HG03045 (cell line): Measurements from ENCODE around the gene GYG2.
"Not testable (repeated sequence)": the region's sequence is repeated elsewhere in the genome, so short reads cannot be mapped to it uniquely, and the experiment has no call there.

Experiments used
- ATAC-seq: cut with Tn5 transposase; IDR thresholded peaks from one replicate; pipeline ENCODE4 v1.9.1; 2021; ENCODE audit warnings: mild to moderate bottlenecking, moderate library complexity; ENCODE audit not compliant: unreplicated experiment

GYG2 gene

DNA sequence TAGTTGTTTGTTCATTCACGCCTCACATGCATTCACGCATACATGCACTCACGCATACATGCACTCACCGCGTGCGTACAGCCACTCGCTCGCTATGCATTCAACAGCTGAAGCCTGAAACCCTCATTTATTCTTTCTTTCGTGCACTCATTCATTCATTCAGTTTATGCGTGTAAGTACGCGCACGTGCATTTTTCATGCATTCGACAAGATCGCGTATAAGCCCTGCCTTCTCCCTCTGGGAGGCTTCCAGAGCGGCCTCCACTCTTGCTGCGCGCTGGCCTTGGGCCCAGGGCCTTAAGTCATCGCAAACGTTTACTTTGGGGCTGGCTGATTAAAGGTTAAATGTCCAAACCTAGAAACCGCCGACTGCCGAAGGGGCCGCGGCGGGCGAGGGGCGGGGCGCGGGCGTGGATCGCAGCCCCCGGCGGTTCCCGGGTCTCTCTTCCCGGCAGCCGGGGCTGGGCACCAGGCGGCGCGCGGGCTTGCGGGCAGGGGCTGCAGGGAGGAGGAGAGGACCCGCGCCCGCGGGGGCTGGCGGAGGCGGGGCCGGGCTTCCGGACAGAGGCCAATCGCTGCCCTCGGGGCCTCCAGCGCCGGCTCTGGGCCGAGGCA, at the start of gene GYG2:
Gene GYG2 (plus strand): TSS at position 587 of the 615 bp plus-strand sequence. CDS start 1,259 bp downstream, outside the sequence.
- ATAC-seq = no peak

DNA sequence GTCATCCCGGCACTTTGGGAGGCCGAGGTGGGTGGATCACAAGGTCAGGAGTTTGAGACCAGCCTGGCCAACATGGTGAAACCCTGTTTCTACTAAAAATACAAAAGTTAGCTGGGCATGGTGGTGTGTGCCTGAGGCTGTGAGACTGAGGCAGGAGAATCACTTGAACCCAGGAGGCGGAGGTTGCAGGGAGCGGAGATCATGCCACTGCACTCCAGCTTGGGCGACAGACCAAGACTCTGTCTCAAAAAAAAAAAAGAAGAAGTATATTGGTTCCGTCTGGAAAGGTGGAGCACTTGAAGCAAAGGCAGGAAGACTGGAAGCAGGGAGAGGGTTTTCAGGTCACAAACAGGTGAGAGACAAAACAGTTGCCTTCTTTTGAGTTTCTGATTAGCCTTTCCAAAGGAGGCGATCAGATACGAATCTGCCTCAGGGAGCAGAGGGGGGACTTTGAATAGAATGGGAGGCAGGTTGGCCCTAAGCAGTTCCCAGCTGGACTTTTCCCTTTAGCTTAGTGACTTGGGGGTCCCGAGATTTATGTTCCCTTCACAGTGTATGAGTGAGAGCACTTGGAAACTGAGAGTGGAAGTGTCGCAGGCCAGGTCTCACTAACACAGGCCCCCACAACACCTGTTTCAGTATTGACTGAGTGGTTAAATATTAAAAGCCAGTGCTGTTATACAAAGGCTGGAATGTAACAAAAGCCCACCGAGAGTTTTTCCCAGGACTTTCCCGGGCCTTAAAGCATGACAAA, 48.1 kb upstream of the GYG2 start:
- not testable (repeated sequence) for ATAC-seq

GRCh38 chrX:2781226-2781571, 47.5 kb upstream of the GYG2 start:
- ATAC-seq = no peak

DNA sequence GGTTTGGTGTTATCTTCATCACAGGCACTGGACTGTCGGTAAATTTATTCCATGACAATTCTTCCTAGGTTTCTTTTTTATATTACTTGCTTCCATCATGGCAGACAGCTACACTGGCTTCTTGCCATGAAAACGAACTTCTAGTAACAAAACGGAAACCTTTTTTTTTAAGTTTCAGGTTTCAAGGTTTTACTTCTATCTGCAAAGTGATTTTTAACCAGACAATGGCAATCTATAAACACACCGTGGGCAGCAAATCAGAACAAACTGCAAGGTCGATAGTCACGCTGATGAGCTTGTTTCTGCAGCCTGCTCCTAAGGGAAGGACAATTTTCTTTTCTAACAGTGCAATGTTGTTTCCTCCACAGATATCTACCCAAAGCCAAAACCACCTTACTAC, 47.0 kb upstream of the GYG2 start:
- ATAC-seq = no peak

GRCh38 chrX:2782171-2782570, 46.6 kb upstream of the GYG2 start:
- no peak for ATAC-seq

DNA sequence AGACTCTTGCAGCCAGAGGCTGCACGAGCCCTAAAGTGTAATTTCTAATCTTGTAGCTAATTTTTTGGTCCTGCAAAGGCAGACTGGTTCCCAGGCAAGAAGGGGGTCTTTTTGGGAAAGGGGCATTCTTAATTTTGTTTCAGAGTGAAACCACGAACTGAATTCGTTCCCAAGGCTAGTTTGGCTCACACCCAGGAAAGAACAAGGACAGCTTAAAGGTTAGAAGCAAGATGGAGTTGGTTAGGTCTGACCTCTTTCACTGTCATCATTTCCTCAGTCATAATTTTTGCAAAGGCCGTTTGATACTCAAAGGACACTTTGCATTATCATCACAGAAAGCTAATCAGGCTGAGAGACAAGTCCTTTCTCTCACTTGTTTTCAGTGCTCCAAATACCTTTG, 46.0 kb upstream of the GYG2 start:
- no peak for ATAC-seq

- no peak for ATAC-seq
Observed at GRCh38 chrX:2784026-2784425, 44.7 kb upstream of the GYG2 start.

GRCh38 chrX:2785538-2785937, 43.2 kb upstream of the GYG2 start:
- no peak for ATAC-seq

- no peak for ATAC-seq
Observed at GRCh38 chrX:2788980-2789379, 39.8 kb upstream of the GYG2 start.

DNA sequence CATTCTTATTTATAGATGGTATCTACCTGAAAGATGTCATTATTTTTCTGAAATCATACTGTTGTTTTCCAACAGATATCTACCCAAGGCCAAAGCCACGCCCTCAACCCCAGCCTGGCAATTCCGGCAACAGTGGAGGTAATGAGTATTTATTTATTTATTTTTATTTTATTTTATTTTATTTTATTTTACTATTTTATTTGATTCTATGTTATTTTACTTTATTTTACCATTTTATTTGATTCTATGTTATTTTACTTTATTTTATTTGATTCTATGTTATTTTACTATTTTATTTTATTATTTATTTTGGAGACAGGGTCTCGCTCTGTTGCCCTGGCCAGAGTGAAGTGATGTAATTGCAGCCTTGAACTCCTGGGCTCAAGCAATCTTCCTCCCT, 39.2 kb upstream of the GYG2 start:
- ATAC-seq = no peak

DNA sequence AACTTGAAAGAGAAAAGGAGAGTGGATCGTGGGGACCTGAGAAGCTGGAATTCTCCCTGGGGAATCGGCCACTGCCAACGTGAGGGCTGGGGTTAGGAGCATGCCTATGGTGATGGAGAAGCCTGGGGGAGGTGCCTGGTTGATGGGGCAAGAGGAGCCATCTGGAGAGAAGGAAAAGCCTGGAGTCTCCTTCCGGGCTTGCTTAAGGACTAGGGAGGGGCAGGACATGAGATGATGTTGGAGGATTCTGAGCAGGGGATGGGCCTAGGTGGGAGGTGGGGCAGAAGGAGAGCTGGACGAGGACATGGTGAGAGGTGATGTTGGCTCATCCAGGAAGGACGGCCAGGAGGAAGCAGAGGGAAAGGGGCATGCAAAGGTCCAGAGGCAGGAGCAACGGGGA, 35.0 kb upstream of the GYG2 start:
- no peak for ATAC-seq

- no peak for ATAC-seq
Observed at GRCh38 chrX:2794336-2794735, 34.4 kb upstream of the GYG2 start.

GRCh38 chrX:2796808-2797207, 31.9 kb upstream of the GYG2 start:
- ATAC-seq = not testable (repeated sequence)

DNA sequence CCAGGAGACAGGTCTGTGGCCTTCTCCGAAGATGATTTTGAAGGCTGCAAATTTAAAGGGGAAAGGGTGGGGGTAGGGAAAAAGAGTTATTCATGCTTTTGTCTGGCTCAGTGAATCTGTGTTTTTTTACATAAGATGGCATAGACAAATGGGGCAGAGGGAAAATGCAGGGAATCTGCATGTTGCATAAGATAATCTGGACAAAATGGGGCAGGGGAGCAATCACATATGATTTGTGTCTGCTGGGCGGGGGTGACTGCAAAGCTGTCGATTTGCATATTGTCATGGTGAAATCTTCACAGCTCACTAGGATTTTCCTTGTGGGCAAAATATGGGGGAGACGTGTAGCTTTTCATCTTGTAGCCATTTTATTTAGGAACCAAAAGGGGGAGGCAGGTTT, 29.4 kb upstream of the GYG2 start:
- ATAC-seq = no peak

DNA sequence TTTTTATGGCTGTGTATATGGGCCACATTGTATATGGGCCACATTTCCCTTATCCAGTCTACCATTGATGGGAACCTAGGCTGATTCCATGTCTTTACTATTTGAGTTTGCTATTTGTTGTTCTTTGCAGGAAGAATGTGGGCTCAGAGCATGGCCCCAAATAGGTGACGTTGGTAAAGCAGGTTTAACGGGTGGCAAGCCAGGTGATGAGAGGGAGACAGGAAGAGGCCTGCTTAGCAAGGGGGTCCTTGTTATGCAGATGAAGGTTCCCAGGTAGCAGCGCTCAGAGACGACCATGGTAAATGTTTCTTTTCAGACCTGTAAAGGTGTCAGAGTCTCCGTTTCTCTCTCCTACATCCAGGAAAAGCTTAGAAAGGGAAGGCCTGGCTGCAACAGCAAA, 28.8 kb upstream of the GYG2 start:
- not testable (repeated sequence) for ATAC-seq

DNA sequence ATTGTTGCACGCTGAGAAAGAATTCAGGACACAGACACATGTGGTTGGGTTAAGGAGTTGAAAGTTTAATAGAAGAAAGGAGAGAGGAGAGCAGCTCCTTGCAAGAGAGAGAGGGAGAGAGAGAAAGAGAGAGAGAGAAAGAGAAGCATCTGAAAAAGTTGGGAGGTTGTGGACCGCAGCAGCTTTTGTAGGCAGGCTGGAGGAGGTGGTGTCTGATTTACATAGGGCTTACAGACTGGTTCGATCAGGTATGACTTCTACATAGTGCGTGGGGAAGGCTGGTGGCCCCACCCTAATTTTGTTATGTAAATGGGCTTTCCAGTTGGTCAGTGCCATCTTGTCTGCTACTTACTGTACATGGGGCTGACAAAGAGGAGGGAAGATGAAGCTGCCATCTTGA, 27.5 kb upstream of the GYG2 start:
- ATAC-seq = no peak

GRCh38 chrX:2802376-2803090, 26.2 kb upstream of the GYG2 start:
- ATAC-seq = not testable (repeated sequence)

DNA sequence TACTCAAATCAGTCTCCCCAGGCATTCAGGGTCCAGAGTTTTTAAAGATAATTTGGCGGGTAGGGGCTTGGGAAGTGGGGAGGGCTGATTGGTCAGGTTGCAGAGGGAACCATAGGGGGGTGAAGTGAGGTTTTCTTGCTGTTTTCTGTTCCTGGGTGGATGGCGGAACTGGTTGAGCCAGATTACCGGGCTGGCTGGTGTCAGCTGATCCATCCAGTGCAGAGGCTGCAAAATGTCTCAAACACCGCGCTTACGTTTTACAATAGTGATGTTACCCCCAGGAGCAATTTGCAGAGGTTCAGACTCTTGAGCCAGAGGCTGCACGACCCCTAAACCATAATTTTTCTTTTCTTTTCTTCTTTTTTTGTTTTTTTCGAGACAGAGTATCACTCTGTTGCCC, 25.2 kb upstream of the GYG2 start:
- ATAC-seq = not testable (repeated sequence)

DNA sequence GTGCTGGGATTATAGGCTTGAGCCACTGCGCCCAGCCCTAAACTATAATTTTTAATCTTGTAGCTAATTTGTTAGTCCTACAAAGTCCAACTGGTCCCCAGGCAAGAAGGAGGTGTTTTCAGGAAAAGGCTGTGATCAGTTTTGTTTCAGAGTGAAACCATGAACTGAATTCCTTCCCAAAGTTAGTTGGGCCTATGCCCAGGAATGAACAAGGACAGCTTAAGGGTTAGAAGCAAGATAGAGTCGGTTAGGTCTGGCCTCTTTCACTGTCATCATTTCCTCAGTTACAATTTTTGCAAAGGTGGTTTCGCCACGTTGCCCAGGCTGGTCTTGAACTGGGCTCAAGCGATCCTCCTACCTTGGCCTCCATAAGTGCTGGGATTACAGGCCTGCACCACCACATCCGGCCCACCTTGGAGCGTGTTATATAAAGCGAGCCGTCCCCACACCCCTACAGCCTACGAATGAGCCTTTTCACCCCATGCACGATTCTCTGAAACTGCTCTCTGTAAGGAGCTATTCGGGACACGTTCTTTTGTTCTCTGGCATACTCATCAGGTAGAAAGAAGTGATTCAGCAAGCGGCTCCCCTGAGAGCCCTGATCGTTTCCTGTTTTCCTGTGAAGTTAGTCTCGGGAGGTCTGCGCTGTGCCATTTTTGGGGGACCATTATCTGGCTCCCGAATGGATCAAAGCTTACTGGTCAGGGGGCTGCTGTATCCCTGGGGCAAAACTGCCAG, 24.5 kb upstream of the GYG2 start:
- not testable (repeated sequence) for ATAC-seq

DNA sequence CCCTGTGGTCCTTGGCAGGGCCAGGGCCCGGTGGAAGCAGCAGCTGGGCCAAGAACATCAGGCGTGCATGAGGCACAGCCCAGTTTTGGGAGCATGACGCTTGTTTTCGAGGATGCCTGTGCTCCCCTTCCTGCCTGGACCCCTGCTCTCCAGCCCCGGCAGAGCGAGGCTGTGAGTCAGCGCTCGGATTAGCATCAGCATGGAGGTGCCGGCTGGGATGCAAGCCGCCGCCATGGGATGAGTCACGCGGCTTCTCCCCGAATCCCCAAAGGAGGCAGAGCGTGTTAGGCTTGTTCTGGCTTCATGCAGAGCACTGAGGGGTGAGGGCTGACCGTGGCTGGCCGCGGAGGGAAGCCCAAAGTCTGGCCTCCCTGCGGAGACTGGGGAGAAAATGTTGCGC, 23.9 kb upstream of the GYG2 start:
- ATAC-seq = not testable (repeated sequence)

- no peak for ATAC-seq
Observed at GRCh38 chrX:2811271-2811670, 17.5 kb upstream of the GYG2 start.
